HCT116 (cell line): Measurements from ENCODE around the gene CLN3. TPM values are rescaled to one million over a fixed set of nuclear protein-coding genes. Genes with fewer than 3 reads are reported as not detected.

Experiments used
- ATAC-seq: fragments of 200-7000 bp; cut with Tn5 transposase; 2 replicates; pipeline ENCODE4 v1.9.1; 2020; ENCODE audit warnings: mild to moderate bottlenecking, moderate library complexity
- BruUV-seq: library from RNA; stranded (reverse); fragments of 400-500 nt; replicated peaks from 2 replicates; lab custom pipeline; 2021; lab: Mats Ljungman, UMichigan
- CTCF ChIA-PET: fragments of 300-600 bp; sonication (Branson Sonifier 250); formaldehyde crosslinking; loops from one replicate; lab custom pipeline; 2021; ENCODE audit warnings: antibody characterized with exemption; lab: Charles Lee
- POLR2A ChIA-PET: fragments of 300-600, 350-600 bp; sonication (Branson Sonifier 250); formaldehyde crosslinking; loops from one replicate; lab custom pipeline; 2021; ENCODE audit warnings: antibody characterized with exemption; lab: Charles Lee
- RAD21 ChIA-PET, 2 experiments: fragments of 300-600 bp; sonication (Branson Sonifier 250); formaldehyde crosslinking; loops; one replicate each; lab custom pipeline; 2023; ENCODE audit warnings: low total read pairs in 2 of 2; ENCODE audit not compliant: uncharacterized antibody in 2 of 2, unreplicated experiment in 2 of 2, low non-redundant PET in 1 of 2; lab: Charles Lee
- DNase-seq: peaks from one replicate; pipeline ENCODE4 v3.0.0-alpha.2; 2010; ENCODE audit warnings: low read depth, low spot score
- H2AFZ ChIP-seq: fragments of 200-600 bp; shearing (Covaris generic), sonication (generic); 2 replicates; pipeline ENCODE4 v1.6.1; 2017; ENCODE audit warnings: low read depth, mixed run types, mixed read lengths, antibody characterized with exemption, low read length; ENCODE audit not compliant: poor library complexity, severe bottlenecking
- H3K27ac ChIP-seq: 2 replicates; pipeline ENCODE4 v1.5.1; 2012; ENCODE audit warnings: low read depth, low read length
- H3K27me3 ChIP-seq: fragments of 200-600 bp; sonication (generic); 2 replicates; pipeline ENCODE4 v1.6.1; 2016; ENCODE audit warnings: mixed run types, low read length, mixed read lengths; ENCODE audit not compliant: insufficient read depth
- H3K36me3 ChIP-seq, 2 experiments: fragments of 200-500 bp in 1 of 2; fragments of 200-600 bp in 1 of 2; sonication (Bioruptor generic) in 1 of 2; sonication (generic) in 1 of 2; 2 replicates each; pipeline versions ENCODE4 v1.5.1 to v1.6.1; 2014 to 2016; ENCODE audit warnings: low read length in 2 of 2, inconsistent platforms in 1 of 2, mixed read lengths in 1 of 2, mixed run types in 1 of 2; ENCODE audit not compliant: insufficient read depth in 2 of 2, control insufficient read depth in 1 of 2
- H3K4me1 ChIP-seq, 2 experiments: fragments of 200-600 bp in 1 of 2; sonication (generic) in 1 of 2; 2 replicates each; pipeline versions ENCODE4 v1.5.1 to v1.6.1; 2012 to 2017; ENCODE audit warnings: low read length in 2 of 2, inconsistent platforms in 1 of 2, mild to moderate bottlenecking in 1 of 2, mixed read lengths in 1 of 2, mixed run types in 1 of 2, moderate library complexity in 1 of 2; ENCODE audit not compliant: insufficient read depth in 2 of 2, control insufficient read depth in 1 of 2
- H3K4me2 ChIP-seq: fragments of 200-600 bp; sonication (generic); 2 replicates; pipeline ENCODE4 v1.6.1; 2017; ENCODE audit warnings: mixed run types, low read length, mixed read lengths
- H3K4me3 ChIP-seq, 2 experiments: fragments of 200-600 bp in 1 of 2; sonication (generic) in 1 of 2; replicated peaks in 1 of 2; 2 replicates each; pipeline ENCODE4 v1.5.1; 2011 to 2016; ENCODE audit warnings: low read length in 2 of 2, control low read depth in 1 of 2, low read depth in 1 of 2, mild to moderate bottlenecking in 1 of 2, mixed read lengths in 1 of 2, mixed run types in 1 of 2
- H3K79me2 ChIP-seq: fragments of 200-600 bp; sonication (generic); 2 replicates; pipeline ENCODE4 v1.6.1; 2017; ENCODE audit warnings: mild to moderate bottlenecking, mixed run types, low read length, moderate library complexity, mixed read lengths; ENCODE audit not compliant: insufficient read depth
- H3K9ac ChIP-seq: fragments of 200-600 bp; sonication (generic); 2 replicates; pipeline ENCODE4 v1.6.1; 2016; ENCODE audit warnings: low read length, mixed read lengths
- H3K9me2 ChIP-seq: fragments of 200-600 bp; sonication (generic), shearing (Covaris generic); 2 replicates; pipeline ENCODE4 v1.6.1; 2017; ENCODE audit warnings: mixed run types, mild to moderate bottlenecking, moderate library complexity; ENCODE audit not compliant: insufficient read depth
- H3K9me3 ChIP-seq, 2 experiments: fragments of 200-500 bp in 1 of 2; fragments of 200-600 bp in 1 of 2; sonication (Bioruptor generic) in 1 of 2; sonication (generic) in 1 of 2; 2 replicates each; pipeline ENCODE4 v1.6.1; 2014 to 2017; ENCODE audit warnings: low read length in 2 of 2, mixed read lengths in 2 of 2, inconsistent platforms in 1 of 2, low read depth in 1 of 2, mild to moderate bottlenecking in 1 of 2, mixed run types in 1 of 2, moderate library complexity in 1 of 2; ENCODE audit not compliant: control insufficient read depth in 1 of 2, insufficient read depth in 1 of 2
- H4K20me1 ChIP-seq: fragments of 200-600 bp; sonication (generic), shearing (Covaris generic); 2 replicates; pipeline ENCODE4 v1.6.1; 2017; ENCODE audit warnings: mixed run types, mild to moderate bottlenecking, moderate library complexity; ENCODE audit not compliant: insufficient read depth
- EGR1 ChIP-seq: IDR thresholded peaks from 2 replicates; pipeline ENCODE4 v1.6.1; 2012; ENCODE audit warnings: low read depth
- FOSL1 ChIP-seq: IDR thresholded peaks from 2 replicates; pipeline ENCODE4 v1.6.1; 2012; ENCODE audit warnings: low read depth
- SP1 ChIP-seq: IDR thresholded peaks from 2 replicates; pipeline ENCODE4 v1.6.1; 2012; ENCODE audit warnings: low read depth
- SRF ChIP-seq: IDR thresholded peaks from 2 replicates; pipeline ENCODE4 v1.6.1; 2012; ENCODE audit warnings: low read depth
- TCF7L2 ChIP-seq: IDR thresholded peaks from 2 replicates; pipeline ENCODE4 v1.7.0; 2011; ENCODE audit warnings: borderline replicate concordance, inconsistent platforms; ENCODE audit not compliant: insufficient read depth, insufficient read length; ENCODE audit errors: extremely low read depth
- ZFX ChIP-seq: fragments of 450-650 bp; IDR thresholded peaks from 2 replicates; pipeline ENCODE4 v1.6.1; 2017
- ZNF274 ChIP-seq: fragments of 200-500 bp; sonication (Bioruptor generic); IDR thresholded peaks from 2 replicates; pipeline ENCODE4 v1.6.1; 2014; ENCODE audit warnings: mild to moderate bottlenecking, low read depth, low read length, inconsistent platforms
- intact Hi-C: fragments of 100-400 bp; cut with micrococcal nuclease; formaldehyde crosslinking; loops from 2 replicates; pipeline ENCODE4 v1.10.0; 2022
- total RNA-seq: library from RNA; stranded (reverse); gene quantifications from one replicate; pipeline ENCODE4 v1.2.1, GENCODE V29; 2021; ENCODE audit not compliant: unreplicated experiment
- TF ChIP-seq, protein P1 (sequence below): IDR thresholded peaks from 2 replicates; pipeline ENCODE4 v1.6.1; 2012

CLN3 gene
- total RNA-seq, 1 experiment from 2014 or later: 19.9 TPM

DNA sequence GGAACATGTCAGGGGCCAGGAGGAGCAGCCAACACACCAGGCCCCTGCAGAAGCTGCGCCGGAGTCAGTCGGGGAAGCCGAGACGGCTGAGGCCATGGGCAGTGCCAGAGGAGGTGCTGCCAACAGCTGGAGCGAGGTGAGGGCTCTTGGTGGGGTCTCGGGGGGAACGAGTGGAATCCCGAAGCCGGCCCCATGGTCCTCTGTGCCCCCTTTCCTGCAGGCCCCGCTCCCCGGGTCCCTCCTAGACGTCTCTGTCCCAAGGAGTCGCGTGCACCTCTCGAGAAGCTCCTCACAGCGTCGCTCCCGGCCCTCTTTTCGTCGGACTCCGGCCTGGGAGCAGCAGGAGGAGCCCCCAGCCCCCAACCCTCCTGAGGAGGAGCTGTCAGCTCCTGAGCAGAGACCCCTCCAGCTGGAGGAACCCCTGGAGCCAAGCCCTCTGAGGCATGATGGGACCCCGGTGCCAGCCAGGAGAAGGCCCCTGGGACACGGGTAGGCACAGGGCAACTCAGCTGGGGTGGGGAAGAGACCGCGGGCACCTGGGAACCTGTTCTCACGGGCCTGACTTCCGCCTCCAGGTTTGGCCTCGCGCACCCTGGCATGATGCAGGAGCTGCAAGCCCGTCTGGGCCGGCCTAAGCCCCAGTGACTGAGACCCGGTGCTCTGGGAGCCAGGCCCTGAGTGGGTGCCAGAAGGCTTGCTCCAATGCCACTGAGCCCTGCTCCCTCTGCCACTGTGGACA lies 6.2 kb upstream of the CLN3 start:
- H3K79me2 ChIP-seq: no peaks in the 10 kb centered on the region
- ChIA-PET RAD21 (no interaction called here), POLR2A (no interaction called here), CTCF (no interaction called here)
- H4K20me1 ChIP-seq: no peaks in the 10 kb centered on the region
- H3K9me2 ChIP-seq: no peaks in the 10 kb centered on the region
- H3K9me3 ChIP-seq: no peaks in the 10 kb centered on the region
- no TSS peak for BruUV-seq
- ATAC-seq: no peak
- no peak overlapping the region for H3K27ac ChIP-seq
- H3K27me3 ChIP-seq: no peaks in the 10 kb centered on the region
- peaks cover 0 to 3% of the 10 kb centered on the region in 2 experiments; a peak in 1 of 4 replicates for H3K4me1 ChIP-seq
- TF ChIP-seq, protein P1, sequence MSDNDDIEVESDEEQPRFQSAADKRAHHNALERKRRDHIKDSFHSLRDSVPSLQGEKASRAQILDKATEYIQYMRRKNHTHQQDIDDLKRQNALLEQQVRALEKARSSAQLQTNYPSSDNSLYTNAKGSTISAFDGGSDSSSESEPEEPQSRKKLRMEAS: no peak
- no peak for TF ChIP-seq ZNF274
- no peak for TF ChIP-seq TCF7L2
- no peak for TF ChIP-seq SP1
- TF ChIP-seq FOSL1: no peak
- DNase-seq: no peak
- intact Hi-C loops: no loop called here
- H3K4me2 ChIP-seq: no peak overlapping the region
- H3K9ac ChIP-seq: no peak overlapping the region
- no peak overlapping the region for H3K4me3 ChIP-seq
- no peaks in the 10 kb centered on the region for H3K36me3 ChIP-seq
- H2AFZ ChIP-seq: no peak overlapping the region

DNA sequence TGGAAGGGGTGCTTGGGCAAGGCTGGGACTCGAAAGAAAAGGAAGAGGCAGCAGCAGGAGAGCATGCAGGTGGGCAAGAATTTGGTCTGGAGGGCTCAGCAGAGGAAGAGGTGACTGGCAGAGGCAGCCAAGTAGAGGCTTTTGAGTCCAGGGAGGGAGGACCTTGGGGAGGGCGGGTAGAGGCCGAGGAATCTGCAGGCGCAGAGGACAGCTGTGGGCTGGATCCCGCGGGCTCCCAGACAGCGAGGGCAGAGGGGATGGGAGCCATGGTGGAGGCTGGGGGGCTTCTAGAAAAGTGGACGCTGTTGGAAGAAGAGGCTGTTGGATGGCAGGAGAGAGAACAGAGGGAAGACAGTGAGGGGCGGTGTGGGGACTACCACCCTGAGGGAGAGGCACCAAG lies 5.5 kb upstream of the CLN3 start:
- intact Hi-C loops: no loop called here
- H3K27ac ChIP-seq: no peak overlapping the region
- H3K79me2 ChIP-seq: no peaks in the 10 kb centered on the region
- H3K4me2 ChIP-seq: no peak overlapping the region
- no peaks in the 10 kb centered on the region for H3K36me3 ChIP-seq
- no peaks in the 10 kb centered on the region for H3K9me2 ChIP-seq
- TF ChIP-seq ZFX: no peak
- TF ChIP-seq, protein P1: no peak
- TF ChIP-seq EGR1: no peak
- no peak for TF ChIP-seq SRF
- no peak overlapping the region for H2AFZ ChIP-seq
- H3K9ac ChIP-seq: no peak overlapping the region
- no peak for DNase-seq
- POLR2A ChIA-PET: no interaction called here
- H3K27me3 ChIP-seq: no peaks in the 10 kb centered on the region
- CTCF ChIA-PET: no interaction called here
- H4K20me1 ChIP-seq: no peaks in the 10 kb centered on the region
- H3K4me3 ChIP-seq: no peak overlapping the region
- peaks cover 0 to 5% of the 10 kb centered on the region in 2 experiments; a peak in 2 of 4 replicates for H3K4me1 ChIP-seq
- no peaks in the 10 kb centered on the region for H3K9me3 ChIP-seq
- RAD21 ChIA-PET: no interaction called here
- no TSS peak for BruUV-seq
- no peak for ATAC-seq
